Stimulated activated CD4-positive, alpha-beta T cell treated with anti-CD3 and anti-CD28 coated beads, Interleukin-4, amount 100 ng/mL, for 48 hours (primary cell): ENCODE measurements around the gene ATIC.

ENCODE experiments used
- DNase-seq, 2 donors: peaks; one replicate each; pipeline ENCODE4 v3.0.0-alpha.2; 2020; ENCODE audit warnings: low read depth in 2 of 2

ATIC gene

GRCh38 chr2:215376103-215376780 is 64.4 kb downstream of the ATIC start:
- no peak for DNase-seq

DNA sequence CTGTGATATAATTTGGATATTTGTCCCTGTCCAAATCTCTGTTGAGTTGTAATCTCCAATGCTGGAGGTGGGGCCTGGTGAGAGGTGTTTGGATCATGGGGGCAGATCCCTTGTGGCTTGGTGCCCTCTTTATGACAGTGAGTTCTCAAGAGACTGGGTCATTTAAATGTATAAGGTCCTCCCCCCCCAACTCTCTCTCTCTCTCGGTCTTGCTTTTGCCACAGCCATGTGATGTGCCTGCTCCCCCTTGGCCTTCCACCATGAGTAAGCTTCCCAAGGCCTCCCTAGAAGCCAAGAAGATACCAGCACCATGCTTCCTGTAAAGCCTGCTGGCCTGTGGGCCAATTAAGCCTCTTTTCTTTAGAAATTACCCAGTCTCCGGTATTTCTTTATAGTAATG is 65.4 kb downstream of the ATIC start:
- DNase-seq, result no peak

DNA sequence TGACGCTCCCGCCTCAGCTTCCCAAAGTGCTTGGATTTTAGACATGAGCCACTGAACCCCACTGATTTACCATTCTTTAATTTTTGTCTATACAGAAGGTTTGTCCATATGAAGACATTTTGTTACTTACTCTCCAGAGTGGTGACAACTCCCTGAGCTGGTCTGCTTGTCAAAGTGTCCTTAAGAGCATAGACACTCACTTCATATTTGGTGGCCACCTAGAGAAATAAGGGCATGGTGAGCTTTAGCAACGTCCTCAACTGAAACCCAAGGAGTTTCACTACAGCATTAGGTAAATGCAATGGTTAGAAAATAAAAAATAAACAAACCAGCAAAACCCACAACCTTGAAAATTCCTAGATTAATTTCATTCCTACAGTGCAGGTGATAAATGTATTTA is 66.2 kb downstream of the ATIC start:
- DNase-seq, result no peak

GRCh38 chr2:215379039-215379438 is 67.2 kb downstream of the ATIC start:
- no peak for DNase-seq

GRCh38 chr2:215379948-215380347 is 68.1 kb downstream of the ATIC start:
- no peak for DNase-seq

DNA sequence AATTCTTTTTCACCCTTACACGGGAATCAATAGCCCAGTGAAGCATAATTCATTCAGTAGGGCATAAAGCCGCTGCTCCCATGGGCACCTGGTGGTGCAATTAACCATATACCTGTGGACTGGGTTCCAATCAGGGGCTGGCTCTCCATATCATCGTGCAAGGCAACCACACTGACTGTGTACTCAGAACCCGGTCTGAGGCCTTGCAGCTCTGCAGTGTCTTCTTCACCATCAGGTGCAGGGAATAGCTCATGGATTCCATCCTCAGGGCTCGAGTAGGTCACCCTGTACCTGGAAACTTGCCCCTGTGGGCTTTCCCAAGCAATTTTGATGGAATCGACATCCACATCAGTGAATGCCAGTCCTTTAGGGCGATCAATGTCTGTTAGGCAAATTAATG is 68.8 kb downstream of the ATIC start:
- no peak for DNase-seq

DNA sequence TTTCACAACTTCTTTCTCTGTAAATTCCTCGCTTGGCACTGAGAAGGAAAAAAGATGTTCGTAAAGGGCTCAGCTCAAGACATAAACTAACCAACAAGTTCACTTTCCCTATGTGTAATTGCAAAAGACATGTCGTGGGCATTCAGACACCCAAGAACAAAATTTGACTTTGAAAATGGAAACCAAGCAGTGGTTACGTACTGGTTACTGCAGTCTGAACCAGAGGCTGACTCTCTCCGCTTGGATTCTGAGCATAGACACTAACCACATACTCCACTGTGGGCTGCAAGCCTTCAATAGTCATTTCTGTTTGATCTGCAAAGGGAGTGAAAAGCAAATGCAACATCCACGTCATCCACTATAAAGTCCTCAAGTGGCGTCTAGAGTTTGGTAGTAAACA is 70.2 kb downstream of the ATIC start:
- DNase-seq, result no peak

DNA sequence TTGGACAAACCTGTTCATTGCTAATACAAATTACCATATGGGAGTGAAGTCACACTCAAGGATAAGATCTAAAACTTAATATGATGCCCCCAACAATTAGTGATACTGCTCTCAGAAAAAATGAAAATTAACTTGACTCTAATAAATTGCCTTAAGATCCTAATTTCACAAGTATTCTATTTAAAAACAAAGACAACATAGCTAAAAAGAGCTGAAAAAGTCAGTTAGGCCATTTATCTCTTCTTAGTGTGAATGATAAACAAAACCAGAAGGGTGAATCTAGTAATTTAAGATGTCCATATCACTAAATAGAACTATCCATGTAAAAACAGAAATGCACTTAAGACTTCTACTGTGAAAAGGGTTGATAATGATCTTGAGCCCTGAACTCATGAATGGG is 70.6 kb downstream of the ATIC start:
- DNase-seq, result no peak

DNA sequence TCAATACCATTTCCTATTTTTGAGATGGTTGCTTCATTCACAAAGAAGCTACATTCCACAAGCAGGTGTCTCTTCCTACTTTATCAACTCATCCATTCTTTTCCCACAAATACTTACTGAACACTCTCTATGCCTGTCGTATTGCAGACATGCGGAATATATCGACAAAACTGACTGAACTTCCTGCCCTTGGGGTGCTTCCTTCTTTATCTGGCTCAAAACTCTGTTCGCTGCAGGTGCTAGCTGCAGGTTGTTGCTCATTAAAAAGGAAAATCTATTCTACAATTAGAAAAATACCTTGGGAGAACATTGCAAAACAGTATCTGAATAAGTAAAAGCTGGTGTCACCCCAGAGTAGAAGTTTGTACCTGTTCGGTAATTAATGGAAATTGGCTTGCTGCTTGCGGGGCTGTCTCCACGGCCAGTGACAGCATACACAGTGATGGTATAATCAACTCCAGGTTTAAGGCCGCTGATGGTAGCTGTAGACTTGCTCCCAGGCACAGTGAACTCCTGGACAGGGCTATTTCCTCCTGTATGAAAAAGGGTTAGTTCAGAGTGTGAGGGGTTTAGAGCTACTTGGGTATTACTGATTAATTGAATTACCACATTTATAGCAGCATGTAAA is 71.9 kb downstream of the ATIC start:
- no peak for DNase-seq

- DNase-seq, result no peak
These were observed 72.9 kb downstream of the ATIC start for GRCh38 chr2:215384710-215385109.

GRCh38 chr2:215386566-215386965 is 74.7 kb downstream of the ATIC start:
- no peak for DNase-seq

DNA sequence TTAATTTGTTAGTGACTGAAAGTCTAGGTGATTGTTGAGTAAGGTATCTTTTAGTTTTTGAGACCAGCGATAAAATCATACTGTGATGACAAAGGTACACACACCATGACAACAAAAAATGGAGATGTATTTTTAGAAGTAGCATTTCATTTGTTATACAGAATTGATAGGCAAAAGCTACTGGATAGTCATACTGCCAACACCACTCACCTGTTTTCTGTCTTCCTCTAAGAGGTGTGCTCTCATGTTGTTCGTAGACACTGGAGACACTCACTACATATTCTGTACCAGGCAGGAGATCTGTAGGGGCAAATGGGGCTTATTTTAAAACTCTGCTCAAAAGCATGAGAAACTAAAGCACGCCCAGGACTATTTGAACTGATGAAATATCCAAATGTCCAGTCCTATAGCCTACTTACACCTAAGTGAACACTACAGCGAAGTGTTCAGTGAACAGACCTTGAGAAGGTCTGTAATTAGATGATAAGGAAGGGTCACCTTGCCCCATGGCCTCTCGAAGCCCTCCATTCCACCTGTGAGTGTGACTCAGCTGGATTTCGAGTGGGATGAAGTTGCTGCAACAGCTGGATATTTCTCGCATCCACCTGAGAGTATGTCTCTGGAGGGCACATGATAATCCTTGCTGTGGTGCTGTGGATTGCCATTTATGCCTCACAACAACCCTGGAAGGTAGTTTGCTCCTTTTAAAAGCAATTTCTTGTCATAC is 76.3 kb downstream of the ATIC start:
- no peak for DNase-seq

- DNase-seq, result no peak
These were observed 78.7 kb downstream of the ATIC start for GRCh38 chr2:215390550-215390913.

DNA sequence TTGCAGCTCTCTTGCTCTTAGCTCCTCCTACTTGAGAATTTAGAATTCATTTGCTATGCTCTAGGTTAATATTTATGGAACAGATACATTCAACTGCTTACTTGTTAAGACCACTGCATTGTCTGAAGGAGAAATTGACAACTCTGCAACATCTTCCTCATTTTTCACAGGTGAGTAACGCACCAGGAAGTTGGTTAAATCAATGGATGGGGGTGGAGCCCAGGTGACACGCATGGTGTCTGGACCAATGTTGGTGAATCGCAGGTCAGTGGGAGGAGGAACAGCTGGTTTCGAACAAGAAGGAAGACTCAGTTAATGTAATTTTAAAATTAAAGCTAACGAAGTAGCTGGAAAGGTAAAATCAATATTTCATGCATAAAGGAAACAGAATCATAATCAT is 79.7 kb downstream of the ATIC start:
- no peak for DNase-seq

DNA sequence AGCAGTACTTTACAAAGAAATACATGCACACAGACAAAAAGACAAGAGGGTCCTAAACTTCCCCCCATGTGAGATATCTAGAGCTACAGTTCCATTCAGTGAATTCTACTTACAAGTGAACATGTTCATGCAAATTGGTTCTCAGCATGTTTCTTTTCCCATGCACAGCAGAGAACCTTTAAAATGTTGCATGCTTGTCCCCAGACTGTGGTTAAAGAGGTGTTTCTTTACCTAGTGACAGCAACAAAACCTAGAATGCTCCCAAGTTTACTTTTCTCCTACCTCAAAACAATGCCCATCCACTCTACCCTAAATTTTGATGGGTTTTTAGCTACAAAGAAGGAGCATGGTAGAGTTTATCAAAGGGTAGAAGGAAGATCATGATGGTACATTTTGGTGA is 80.3 kb downstream of the ATIC start:
- DNase-seq, result no peak

GRCh38 chr2:215392687-215393270 is 80.9 kb downstream of the ATIC start:
- no peak for DNase-seq

- DNase-seq, result no peak
These were observed 82.4 kb downstream of the ATIC start for GRCh38 chr2:215394102-215394805.

DNA sequence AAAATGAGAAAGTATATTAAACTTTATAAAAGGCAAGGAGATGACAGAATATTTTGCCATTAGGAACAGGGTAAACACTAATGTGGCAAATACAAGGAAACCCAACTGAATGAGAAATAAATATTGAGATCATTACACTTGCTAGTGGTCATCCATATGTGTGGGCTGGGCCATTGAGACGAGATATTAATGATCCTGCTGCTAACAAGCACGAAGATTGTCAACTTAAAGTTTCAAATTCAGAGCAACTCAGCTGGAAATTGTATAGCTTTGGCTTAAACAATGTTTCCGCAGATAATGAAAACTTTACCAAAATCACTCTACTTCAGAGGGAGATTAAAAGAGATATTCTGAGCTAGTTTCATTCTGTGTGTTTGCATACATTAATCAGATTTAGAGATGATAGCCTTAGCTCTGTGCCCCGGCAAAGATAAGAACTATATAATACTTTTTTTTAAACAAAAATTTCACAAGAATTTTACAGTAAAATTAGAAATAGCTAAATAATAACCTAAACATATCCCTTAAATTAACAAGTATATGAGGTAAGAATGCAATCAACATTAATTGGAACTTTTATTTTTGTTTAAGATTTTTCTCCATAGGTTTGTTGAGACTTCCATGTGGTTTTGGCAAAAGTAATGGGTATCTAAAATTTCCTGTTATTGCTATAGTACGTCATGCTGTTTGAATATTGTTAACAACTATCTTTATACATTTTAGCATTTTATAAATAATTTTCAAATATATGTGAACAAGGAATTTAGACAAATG is 84.0 kb downstream of the ATIC start:
- no peak for DNase-seq

DNA sequence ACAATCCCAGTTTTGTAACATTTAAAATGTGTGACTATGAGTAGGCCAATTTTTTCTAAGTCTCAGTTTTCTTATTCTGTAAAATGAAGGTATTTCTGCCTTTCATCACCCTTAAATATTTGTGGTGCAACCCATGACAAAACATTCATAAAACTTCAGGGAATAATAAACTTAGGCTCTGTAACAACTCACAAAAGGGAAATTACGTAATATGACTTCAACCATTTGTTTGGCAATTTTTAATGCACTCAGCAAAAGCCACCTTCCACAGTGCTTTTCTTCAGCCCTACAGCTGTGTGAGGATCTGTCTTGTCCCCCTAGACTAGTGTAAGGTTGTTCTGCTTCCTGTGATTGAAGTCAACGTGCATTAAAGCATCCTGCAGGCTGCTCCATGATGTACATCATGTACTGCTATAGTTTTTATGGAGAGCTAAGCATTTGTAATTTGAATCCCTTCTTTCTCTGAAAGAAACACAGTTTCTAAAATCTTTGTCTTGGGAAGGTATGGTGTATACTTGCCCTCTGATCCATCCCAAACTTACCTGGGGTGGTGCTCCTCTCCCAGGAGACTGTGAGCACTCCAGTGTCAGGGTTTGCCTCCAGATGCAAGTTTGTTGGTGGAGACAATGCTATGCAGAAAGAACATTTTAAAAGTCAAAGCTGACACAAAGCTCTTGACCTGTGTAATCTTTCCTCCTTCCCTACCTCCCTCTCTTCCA is 84.9 kb downstream of the ATIC start:
- no peak for DNase-seq

DNA sequence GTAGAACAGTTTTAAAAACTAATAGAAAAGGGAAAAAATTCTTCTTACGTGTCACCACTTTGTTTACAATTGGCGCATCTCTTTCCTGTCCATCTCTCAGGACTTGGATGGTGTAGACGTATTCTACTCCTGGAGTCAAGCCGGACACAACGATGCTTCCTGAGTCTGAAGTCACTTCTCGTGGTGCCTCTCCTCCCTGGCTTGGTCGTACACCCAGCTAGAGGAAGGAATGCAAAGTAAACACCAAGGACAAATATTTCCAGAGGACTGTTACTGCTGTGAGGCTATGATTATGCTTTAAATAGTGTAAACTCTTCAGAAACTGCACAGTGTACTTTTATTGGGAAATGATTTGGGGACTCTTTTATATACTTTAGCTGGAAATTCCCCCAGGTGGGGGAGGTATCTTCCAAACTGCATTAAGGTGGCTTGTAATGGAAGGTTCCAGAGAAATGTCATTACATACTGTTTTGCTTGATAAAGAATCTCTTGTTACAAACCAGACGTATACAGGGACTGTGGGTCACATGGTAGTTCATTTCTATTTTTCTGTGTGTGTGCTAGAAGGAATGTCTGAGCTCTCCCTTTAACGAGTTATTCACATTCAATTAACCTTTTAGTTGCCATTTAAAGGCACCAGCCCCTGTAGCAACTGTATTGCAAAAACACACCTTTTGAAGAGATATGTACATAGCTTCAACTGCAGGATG is 85.9 kb downstream of the ATIC start:
- DNase-seq, result no peak
